ENCODE results near the gene SLC6A1.

Gene SLC6A1

GRCh38 chr3:10972072-10972782 lies 20.3 kb upstream of the SLC6A1 start:
- DNase-seq, result no peak

- no peak for DNase-seq
Measured at GRCh38 chr3:10973046-10973595, 19.4 kb upstream of the SLC6A1 start.

- no peak for DNase-seq
Measured at GRCh38 chr3:10974131-10974530, 18.4 kb upstream of the SLC6A1 start.

GRCh38 chr3:10974746-10975375 lies 17.7 kb upstream of the SLC6A1 start:
- DNase-seq, result no peak

- DNase-seq, result no peak
Measured at GRCh38 chr3:10975695-10976234, 16.8 kb upstream of the SLC6A1 start.

GRCh38 chr3:10976770-10977169 lies 15.8 kb upstream of the SLC6A1 start:
- DNase-seq, result no peak

- no peak for DNase-seq
Measured at GRCh38 chr3:10977892-10978510, 14.5 kb upstream of the SLC6A1 start.

- DNase-seq, result no peak
Measured at GRCh38 chr3:10978956-10979355, 13.6 kb upstream of the SLC6A1 start.

GRCh38 chr3:10980312-10980711 lies 12.2 kb upstream of the SLC6A1 start:
- no peak for DNase-seq

GRCh38 chr3:10981031-10981430 lies 11.5 kb upstream of the SLC6A1 start:
- no peak for DNase-seq

GRCh38 chr3:10981961-10982360 lies 10.6 kb upstream of the SLC6A1 start:
- no peak for DNase-seq

GRCh38 chr3:10982782-10983181 lies 9.8 kb upstream of the SLC6A1 start:
- DNase-seq, result no peak

- DNase-seq, result peak; percentile 10
Measured at GRCh38 chr3:10983219-10983916, 9.2 kb upstream of the SLC6A1 start.

- no peak for DNase-seq
Measured at GRCh38 chr3:10984371-10984896, 8.1 kb upstream of the SLC6A1 start.

- DNase-seq, result no peak
Measured at GRCh38 chr3:10985181-10985580, 7.4 kb upstream of the SLC6A1 start.

- DNase-seq, result no peak
Measured at GRCh38 chr3:10986592-10986991, 6.0 kb upstream of the SLC6A1 start.

- no peak for DNase-seq
Measured at GRCh38 chr3:10988001-10988665, 4.4 kb upstream of the SLC6A1 start.

- DNase-seq, result no peak
Measured at GRCh38 chr3:10988991-10989484, 3.5 kb upstream of the SLC6A1 start.

GRCh38 chr3:10992943-10993728 lies 588 bp downstream of the SLC6A1 start:
- DNase-seq, result no peak

GRCh38 chr3:10993729-10994065 lies 1.1 kb downstream of the SLC6A1 start:
- no peak for DNase-seq

- DNase-seq, result no peak
Measured at GRCh38 chr3:10994306-10994705, 1.8 kb downstream of the SLC6A1 start.

All from CD4-positive, alpha-beta T cell treated with Interleukin-21 for 1 hour (primary cell).